ENCODE results near the gene OR10A3. TPM values are rescaled to one million over a fixed set of nuclear protein-coding genes. Genes with fewer than 3 reads are reported as not detected.

OR10A3 gene
- polyA plus RNA-seq, 6 donors from 2014 or later = not detected

DNA sequence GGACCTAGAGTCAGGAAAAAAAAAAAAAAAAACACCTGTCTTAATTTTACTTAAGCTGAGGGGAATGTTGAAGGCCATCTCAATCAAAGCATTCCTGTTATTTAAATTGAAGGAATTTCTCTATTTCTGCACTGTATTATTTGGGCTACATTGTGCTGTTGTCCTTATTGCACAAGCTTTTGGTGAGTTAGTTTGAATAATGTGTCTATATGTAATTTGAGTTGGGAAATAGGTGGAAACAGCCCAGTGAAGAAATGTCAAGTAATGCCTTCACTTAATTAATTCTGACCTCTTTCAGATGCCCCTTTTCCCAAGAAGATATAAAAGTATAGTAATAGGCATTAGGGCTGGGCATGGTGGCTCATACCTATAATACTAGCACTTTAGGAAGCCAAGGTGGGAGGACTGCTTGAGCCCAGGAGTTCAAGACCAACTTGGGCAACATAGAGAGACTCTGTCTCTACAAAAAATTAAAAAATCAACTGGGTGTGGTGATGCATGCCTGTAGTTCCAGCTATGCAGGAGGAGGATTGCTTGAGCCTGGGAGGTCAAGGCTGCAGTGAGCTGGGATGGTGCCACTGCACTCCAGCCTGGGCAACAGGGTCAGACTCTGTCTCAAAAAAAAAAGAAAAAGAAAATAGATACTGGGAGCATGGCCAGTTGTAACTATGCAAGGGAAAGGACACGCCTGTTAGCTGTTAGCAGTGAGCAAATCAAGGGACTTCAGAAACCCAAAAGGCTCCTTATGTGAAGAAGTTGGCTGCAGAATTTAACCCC, 45.3 kb downstream of the OR10A3 start:
- DNase-seq = no peak
- peaks cover 0 to 7% (median 6%) of the 10 kb centered on the region in 3 donors for H3K27me3 Mint-ChIP-seq

DNA sequence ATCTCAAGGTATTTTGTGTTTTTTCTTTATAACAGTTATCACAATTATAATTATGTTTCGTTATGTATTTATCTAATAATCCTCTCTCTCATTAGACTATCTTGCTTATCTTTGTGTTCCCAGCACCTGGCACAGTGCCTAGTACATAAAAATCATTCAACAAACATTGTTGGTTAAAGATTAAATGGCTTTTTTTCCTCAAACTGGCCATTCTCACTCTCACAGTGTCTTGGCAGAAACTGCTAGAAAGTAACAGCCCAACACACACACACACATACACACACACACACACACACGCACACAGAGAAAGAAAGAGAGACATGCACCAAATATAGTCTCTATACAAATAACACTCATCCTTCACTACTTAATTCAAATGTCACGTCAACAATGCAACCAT, 47.3 kb downstream of the OR10A3 start:
- H3K27me3 Mint-ChIP-seq = peaks cover 0 to 6% (median 0%) of the 10 kb centered on the region in 3 donors

More for the DNA sequence above, 45.3 kb downstream of the OR10A3 start:
- H3K27ac Mint-ChIP-seq = no peak overlapping the region
- H3K4me3 Mint-ChIP-seq = no peak overlapping the region
- no peak for ATAC-seq (ENCODE audit: low read depth in 2 of 2)
- peaks cover 6 to 21% of the 10 kb centered on the region in 2 donors for H3K36me3 Mint-ChIP-seq
- peaks cover 10 to 13% (median 12%) of the 10 kb centered on the region in 3 donors for H3K4me1 Mint-ChIP-seq
- H3K9me3 Mint-ChIP-seq = peaks cover 0 to 29% (median 13%) of the 10 kb centered on the region in 7 donors

DNA sequence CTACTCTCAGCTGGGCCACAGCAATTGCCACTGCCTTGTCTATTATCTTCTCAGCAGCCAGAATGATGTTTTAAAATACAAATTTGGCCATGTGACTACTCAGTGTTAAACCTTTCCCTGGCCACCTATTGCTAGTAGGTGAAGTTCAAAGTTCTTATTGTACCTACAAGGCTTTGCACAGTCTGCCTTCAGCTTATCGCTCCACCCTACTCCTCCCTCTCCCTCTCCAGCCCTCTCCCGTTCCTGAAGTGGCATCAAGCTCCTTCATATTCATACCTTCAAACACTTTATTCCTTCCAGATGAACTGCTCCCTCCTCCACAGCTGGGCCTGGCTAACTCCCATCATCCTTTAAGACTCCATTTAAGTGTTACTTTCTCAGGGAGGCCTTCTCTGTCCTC, 47.7 kb downstream of the OR10A3 start:
- Mint-ChIP-seq H3K9me3 (peaks cover 0 to 22% (median 7%) of the 10 kb centered on the region in 7 donors), H3K4me3 (no peak overlapping the region), H3K36me3 (peaks cover 6 to 7% of the 10 kb centered on the region in 2 donors), H3K4me1 (peaks cover 21 to 32% (median 23%) of the 10 kb centered on the region in 3 donors), H3K27ac (peak overlapping the region in 2 of 6 donors; percentile 36 to 69), H3K27me3 (peaks cover 0 to 6% (median 0%) of the 10 kb centered on the region in 3 donors)
- no peak for DNase-seq
- no peak for ATAC-seq (ENCODE audit: low read depth in 2 of 2)

More for the DNA sequence above, 47.3 kb downstream of the OR10A3 start:
- no peak overlapping the region for H3K4me3 Mint-ChIP-seq
- no peak for DNase-seq
- no peak for ATAC-seq (ENCODE audit: low read depth in 2 of 2)
- peak overlapping the region in 1 of 6 donors; percentile 36 for H3K27ac Mint-ChIP-seq
- H3K4me1 Mint-ChIP-seq = peaks cover 21 to 31% (median 23%) of the 10 kb centered on the region in 3 donors
- H3K36me3 Mint-ChIP-seq = peaks cover 6 to 12% of the 10 kb centered on the region in 2 donors
- peaks cover 0 to 27% (median 10%) of the 10 kb centered on the region in 7 donors for H3K9me3 Mint-ChIP-seq

DNA sequence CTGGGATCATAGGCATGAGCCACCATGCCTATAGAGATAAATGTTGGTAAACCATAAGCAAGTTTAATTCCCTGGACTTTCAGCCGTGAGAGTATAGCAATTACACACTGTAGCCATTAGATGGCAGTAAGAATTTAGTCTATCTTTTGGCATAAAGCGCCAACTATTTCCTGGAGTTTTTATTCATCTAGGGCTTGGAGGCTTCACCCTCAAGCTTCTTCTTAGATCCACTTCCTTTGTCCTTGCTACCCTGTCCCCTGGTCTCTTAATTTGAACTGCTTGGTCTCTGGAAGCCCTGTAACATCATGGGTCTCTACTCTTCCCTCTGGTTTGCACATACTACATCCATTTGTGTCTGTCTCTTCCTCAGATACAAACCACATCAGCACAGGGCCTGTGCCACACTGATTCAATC, 48.7 kb downstream of the OR10A3 start:
- DNase-seq (peak; percentile 10), ATAC-seq (ENCODE audit: low read depth in 2 of 2) (peak; percentile 43)
- H3K36me3 Mint-ChIP-seq = peaks cover 6 to 7% of the 10 kb centered on the region in 2 donors

DNA sequence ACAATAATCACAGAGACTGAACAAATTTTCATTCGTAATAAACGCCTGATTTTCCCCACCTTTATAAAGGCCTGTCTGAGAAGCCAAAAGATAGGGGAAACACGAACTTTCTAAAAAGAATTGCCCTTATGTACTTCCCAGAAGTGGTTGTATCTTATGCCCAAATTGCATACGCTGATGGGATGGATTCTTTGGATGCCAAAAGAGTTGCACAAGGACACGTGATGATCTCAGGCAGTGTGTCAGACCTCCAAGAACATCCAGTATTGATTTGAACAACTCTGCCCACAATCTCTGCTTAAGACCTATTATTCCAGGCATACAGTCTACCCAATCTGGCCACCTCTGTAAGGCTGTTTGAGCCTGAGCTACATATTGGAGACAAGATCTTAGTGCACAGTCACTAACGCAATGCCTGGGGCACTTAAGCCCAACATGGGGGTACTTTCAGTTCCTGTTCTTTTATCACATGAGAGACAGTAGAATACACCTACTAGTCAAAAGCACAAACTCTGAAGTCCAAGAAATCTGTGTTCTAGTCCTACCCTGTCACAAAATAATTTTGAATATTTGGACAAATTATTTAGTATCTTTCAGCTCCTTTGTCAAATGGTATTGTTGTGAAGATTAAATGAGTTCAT, 49.3 kb downstream of the OR10A3 start:
- DNase-seq = peak; percentile 21
- ATAC-seq (ENCODE audit: low read depth in 2 of 2) = peak; percentile 89 to 90

More for the DNA sequence above, 48.7 kb downstream of the OR10A3 start:
- H3K27me3 Mint-ChIP-seq = peaks cover 0 to 6% (median 0%) of the 10 kb centered on the region in 3 donors
- peak overlapping the region in 1 of 8 donors; percentile 30 for H3K4me3 Mint-ChIP-seq
- H3K9me3 Mint-ChIP-seq = peaks cover 0 to 19% (median 5%) of the 10 kb centered on the region in 7 donors
- peak overlapping the region in 3 of 6 donors; percentile 12 to 68 (median 23) for H3K27ac Mint-ChIP-seq
- peaks cover 21 to 32% (median 23%) of the 10 kb centered on the region in 3 donors for H3K4me1 Mint-ChIP-seq

DNA sequence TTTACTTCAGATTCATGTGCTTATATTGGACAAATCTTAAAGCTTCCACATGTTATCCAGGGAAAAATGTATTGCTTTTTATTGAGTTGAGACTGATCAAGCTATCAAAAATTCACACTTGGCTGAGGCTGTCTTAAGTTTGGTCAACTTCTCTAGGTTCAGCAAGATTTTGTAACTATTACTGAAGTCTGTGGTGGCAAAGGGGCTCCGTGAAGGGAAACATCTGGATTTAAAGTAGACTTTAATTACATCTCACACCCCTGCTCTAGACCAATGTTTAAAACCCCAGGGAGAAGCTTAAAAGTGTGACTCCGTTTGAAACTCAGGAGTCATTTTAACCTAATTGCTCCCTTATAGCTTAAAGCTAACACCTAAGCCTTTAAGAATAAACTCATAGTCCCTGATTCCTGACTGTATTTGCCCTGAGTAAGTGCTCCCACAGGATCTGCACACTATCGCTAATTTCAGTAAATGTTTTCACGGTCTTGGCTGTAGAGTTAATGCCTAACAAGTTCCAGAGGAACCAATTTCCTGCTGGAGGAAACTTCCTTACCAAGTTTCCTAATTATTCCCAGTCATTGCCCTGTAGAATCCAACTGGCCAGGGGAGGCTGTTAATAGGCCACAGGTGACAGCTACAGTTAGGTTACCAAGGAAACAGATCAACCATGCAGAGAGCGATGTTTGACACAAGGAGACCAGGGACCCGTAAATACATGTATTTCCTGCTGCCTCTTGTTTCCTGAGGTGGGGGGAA, 50.9 kb downstream of the OR10A3 start:
- Mint-ChIP-seq H3K27ac (peak overlapping the region in 4 of 6 donors; percentile 69 to 89 (median 74)), H3K27me3 (peaks cover 0 to 5% (median 0%) of the 10 kb centered on the region in 3 donors), H3K4me3 (peak overlapping the region in 3 of 8 donors; percentile 44 to 67 (median 59)), H3K36me3 (peaks cover 5 to 6% of the 10 kb centered on the region in 2 donors), H3K9me3 (peaks cover 0 to 5% (median 3%) of the 10 kb centered on the region in 7 donors), H3K4me1 (peaks cover 21 to 32% (median 23%) of the 10 kb centered on the region in 3 donors)
- ATAC-seq (ENCODE audit: low read depth in 2 of 2) (peak; percentile 56 to 64), DNase-seq (peak; percentile 20)

More for the DNA sequence above, 49.3 kb downstream of the OR10A3 start:
- Mint-ChIP-seq H3K4me1 (peaks cover 21 to 32% (median 23%) of the 10 kb centered on the region in 3 donors), H3K36me3 (peaks cover 6 to 7% of the 10 kb centered on the region in 2 donors), H3K27me3 (peaks cover 0 to 6% (median 0%) of the 10 kb centered on the region in 3 donors), H3K4me3 (no peak overlapping the region), H3K9me3 (peaks cover 0 to 12% (median 5%) of the 10 kb centered on the region in 7 donors), H3K27ac (peak overlapping the region in 4 of 6 donors; percentile 12 to 68 (median 20))

DNA sequence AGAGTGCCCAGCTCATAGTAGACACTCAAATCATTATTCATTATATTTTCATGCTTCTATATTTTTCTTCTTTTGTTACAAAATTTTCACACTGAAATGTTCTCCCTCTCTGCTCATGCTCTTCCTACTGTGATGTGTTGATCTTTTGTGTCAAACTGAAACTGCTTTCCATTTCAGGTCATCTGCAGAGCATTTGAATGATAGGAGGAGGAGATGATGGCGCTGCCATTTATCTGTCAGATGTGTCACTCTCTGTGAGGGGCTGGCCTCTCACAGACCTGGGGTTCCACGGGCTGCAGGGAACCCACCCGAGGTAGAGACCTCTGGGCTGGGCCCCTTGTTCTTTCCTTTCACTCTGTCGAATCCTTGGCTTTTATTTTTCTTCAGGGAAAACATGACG, 51.5 kb downstream of the OR10A3 start:
- ATAC-seq (ENCODE audit: low read depth in 2 of 2) (no peak), DNase-seq (no peak)
- peak overlapping the region in 4 of 6 donors; percentile 31 to 89 (median 74) for H3K27ac Mint-ChIP-seq
- H3K9me3 Mint-ChIP-seq = no peaks in the 10 kb centered on the region
- peaks cover 21 to 32% (median 23%) of the 10 kb centered on the region in 3 donors for H3K4me1 Mint-ChIP-seq
- H3K4me3 Mint-ChIP-seq = peak overlapping the region in 2 of 8 donors; percentile 59 to 67
- peaks cover 0 to 1% of the 10 kb centered on the region in 2 donors for H3K36me3 Mint-ChIP-seq
- H3K27me3 Mint-ChIP-seq = no peaks in the 10 kb centered on the region

Other genes with a start within 250 kb of the OR10A3 start
- gene OVCH2, start 235.2 kb downstream of the OR10A3 start, polyA plus RNA-seq (ENCODE audit: low read depth in 6 of 6) = not detected
- not detected for gene OR5P2, start 144.8 kb downstream of the OR10A3 start, polyA plus RNA-seq (ENCODE audit: low read depth in 6 of 6)
- gene OR5P3, start 110.9 kb downstream of the OR10A3 start, polyA plus RNA-seq (ENCODE audit: low read depth in 6 of 6) = not detected
- gene OR10A6, start 10.4 kb downstream of the OR10A3 start, polyA plus RNA-seq (ENCODE audit: low read depth in 6 of 6) = not detected
- not detected for gene NLRP10, start 23.7 kb upstream of the OR10A3 start, polyA plus RNA-seq (ENCODE audit: low read depth in 6 of 6)
- gene EIF3F, start 45.6 kb upstream of the OR10A3 start, polyA plus RNA-seq (ENCODE audit: low read depth in 6 of 6) = 100 to 1,000 TPM; 384 to 508 (median 420) TPM
- under 1 TPM in 3 of 6 donors, not detected in 3; 0.05 to 0.12 (median 0.11) TPM for gene TUB, start 139.5 kb upstream of the OR10A3 start, polyA plus RNA-seq (ENCODE audit: low read depth in 6 of 6)
- gene RIC3, start 227.3 kb upstream of the OR10A3 start, polyA plus RNA-seq (ENCODE audit: low read depth in 6 of 6) = 1 to 10 TPM; 3.2 to 7.3 (median 5.7) TPM

All from naive B cell (primary cell).